IMR-90 (cell line): ENCODE results near the gene ARMC8.

Source experiments
- BHLHE40 ChIP-seq: fragments of 150-350 bp; IDR thresholded peaks from 2 replicates; pipeline ENCODE4 v1.6.1; 2016; ENCODE audit warnings: mild to moderate bottlenecking, low read depth, low read length
- MAFK ChIP-seq: IDR thresholded peaks from 2 replicates; pipeline ENCODE4 v1.6.1; 2012; ENCODE audit warnings: low read depth, low read length, improper control_type of control experiment
- POLR2A ChIP-seq: IDR thresholded peaks from 2 replicates; pipeline ENCODE4 v1.6.1; 2012; ENCODE audit warnings: mild to moderate bottlenecking, low read depth, low read length
- RAD21 ChIP-seq: IDR thresholded peaks from 2 replicates; pipeline ENCODE4 v1.6.1; 2012; ENCODE audit warnings: low read length, improper control_type of control experiment
- RFX5 ChIP-seq: IDR thresholded peaks from 2 replicates; pipeline ENCODE4 v1.8.0; 2012; ENCODE audit warnings: low read depth, mild to moderate bottlenecking, low read length, moderate library complexity
- TF ChIP-seq, protein P1 (sequence below): conservative IDR thresholded peaks from 2 replicates; pipeline ENCODE4 v1.5.1; 2012; ENCODE audit warnings: mild to moderate bottlenecking, low read depth, low read length, improper control_type of control experiment
- TF ChIP-seq, protein P2 (sequence below): fragments of 150-350 bp; IDR thresholded peaks from 2 replicates; pipeline ENCODE4 v1.6.1; 2017; ENCODE audit warnings: mild to moderate bottlenecking, antibody characterized with exemption, low read length, low read depth

DNA sequence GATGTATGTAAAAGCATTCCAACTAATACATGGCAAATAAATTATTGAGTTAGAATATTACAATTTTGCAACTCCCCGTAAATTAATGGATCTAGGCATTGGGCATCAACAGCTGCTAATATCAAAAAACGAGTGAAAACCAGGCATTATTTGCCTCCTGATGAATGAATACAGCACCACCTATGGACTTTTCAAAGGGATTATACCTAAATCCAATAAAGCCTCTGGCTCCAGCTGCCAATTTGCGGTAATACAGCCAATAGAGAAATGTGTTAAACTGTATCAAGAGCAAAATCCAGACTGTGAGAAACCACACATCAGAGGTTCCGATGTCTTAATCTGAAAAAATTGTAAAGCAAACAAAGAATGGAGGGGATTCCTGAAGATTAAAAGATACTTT is 38.6 kb upstream of the ARMC8 start:
- TF ChIP-seq RFX5 = no peak
- TF ChIP-seq RAD21 = no peak
- TF ChIP-seq, protein P1, sequence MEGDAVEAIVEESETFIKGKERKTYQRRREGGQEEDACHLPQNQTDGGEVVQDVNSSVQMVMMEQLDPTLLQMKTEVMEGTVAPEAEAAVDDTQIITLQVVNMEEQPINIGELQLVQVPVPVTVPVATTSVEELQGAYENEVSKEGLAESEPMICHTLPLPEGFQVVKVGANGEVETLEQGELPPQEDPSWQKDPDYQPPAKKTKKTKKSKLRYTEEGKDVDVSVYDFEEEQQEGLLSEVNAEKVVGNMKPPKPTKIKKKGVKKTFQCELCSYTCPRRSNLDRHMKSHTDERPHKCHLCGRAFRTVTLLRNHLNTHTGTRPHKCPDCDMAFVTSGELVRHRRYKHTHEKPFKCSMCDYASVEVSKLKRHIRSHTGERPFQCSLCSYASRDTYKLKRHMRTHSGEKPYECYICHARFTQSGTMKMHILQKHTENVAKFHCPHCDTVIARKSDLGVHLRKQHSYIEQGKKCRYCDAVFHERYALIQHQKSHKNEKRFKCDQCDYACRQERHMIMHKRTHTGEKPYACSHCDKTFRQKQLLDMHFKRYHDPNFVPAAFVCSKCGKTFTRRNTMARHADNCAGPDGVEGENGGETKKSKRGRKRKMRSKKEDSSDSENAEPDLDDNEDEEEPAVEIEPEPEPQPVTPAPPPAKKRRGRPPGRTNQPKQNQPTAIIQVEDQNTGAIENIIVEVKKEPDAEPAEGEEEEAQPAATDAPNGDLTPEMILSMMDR = no peak
- TF ChIP-seq POLR2A = no peak
- TF ChIP-seq, protein P2, sequence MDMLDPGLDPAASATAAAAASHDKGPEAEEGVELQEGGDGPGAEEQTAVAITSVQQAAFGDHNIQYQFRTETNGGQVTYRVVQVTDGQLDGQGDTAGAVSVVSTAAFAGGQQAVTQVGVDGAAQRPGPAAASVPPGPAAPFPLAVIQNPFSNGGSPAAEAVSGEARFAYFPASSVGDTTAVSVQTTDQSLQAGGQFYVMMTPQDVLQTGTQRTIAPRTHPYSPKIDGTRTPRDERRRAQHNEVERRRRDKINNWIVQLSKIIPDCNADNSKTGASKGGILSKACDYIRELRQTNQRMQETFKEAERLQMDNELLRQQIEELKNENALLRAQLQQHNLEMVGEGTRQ = no peak
- TF ChIP-seq BHLHE40 = no peak
- no peak for TF ChIP-seq MAFK
